Tibial nerve (tissue), 4 donors: ENCODE measurements around the gene CACNA1B. TPM values are rescaled to one million over a fixed set of nuclear protein-coding genes. Genes with fewer than 3 reads are reported as not detected.

Experiments used
- DNase-seq, 2 donors: peaks; one replicate each; pipeline ENCODE4 v3.0.0-alpha.2; 2019; ENCODE audit warnings: low spot score in 2 of 2
- H3K27ac ChIP-seq, 4 donors: fragments of 200-600 bp; sonication (generic) in 3 of 4; one replicate each; pipeline ENCODE4 v1.5.1; 2017 to 2019; ENCODE audit warnings: mild to moderate bottlenecking in 1 of 4
- H3K27me3 ChIP-seq, 2 donors: fragments of 200-600 bp; sonication (generic) in 1 of 2; one replicate each; pipeline versions ENCODE4 v1.5.1 to v1.6.0; 2017 to 2019
- H3K36me3 ChIP-seq, 3 donors: fragments of 200-600 bp; sonication (generic); one replicate each; pipeline ENCODE4 v1.5.1; 2018 to 2019
- H3K4me1 ChIP-seq, 4 donors: fragments of 200-600 bp; sonication (generic) in 3 of 4; one replicate each; pipeline ENCODE4 v1.5.1; 2017 to 2019
- H3K4me3 ChIP-seq, 4 donors: fragments of 200-600 bp; sonication (generic) in 3 of 4; one replicate each; pipeline ENCODE4 v1.5.1; 2017 to 2019; ENCODE audit warnings: mild to moderate bottlenecking in 1 of 4, moderate library complexity in 1 of 4
- H3K9me3 ChIP-seq, 4 donors: fragments of 200-600 bp; sonication (generic) in 3 of 4; one replicate each; pipeline ENCODE4 v1.5.1; 2017 to 2019
- CTCF ChIP-seq, 5 experiments: fragments of 200-600 bp in 3 of 5; fragments of 450-650 bp in 2 of 5; sonication (generic) in 3 of 5; IDR thresholded peaks; one replicate each; pipeline ENCODE4 v1.5.1; 2016 to 2019; ENCODE audit warnings: antibody characterized with exemption in 5 of 5, mild to moderate bottlenecking in 3 of 5, moderate library complexity in 2 of 5
- EP300 ChIP-seq, 2 donors: sonication (generic); formaldehyde crosslinking; IDR thresholded peaks; one replicate each; pipeline ENCODE4 v1.6.1; 2017; ENCODE audit warnings: antibody characterized with exemption in 2 of 2, mild to moderate bottlenecking in 1 of 2
- POLR2A ChIP-seq, 2 donors: fragments of 450-650 bp; IDR thresholded peaks; one replicate each; pipeline ENCODE4 v1.6.1; 2017; ENCODE audit warnings: antibody characterized with exemption in 2 of 2, mild to moderate bottlenecking in 2 of 2, moderate library complexity in 2 of 2
- WGBS, 2 donors: methylation state at CpG; one replicate each; pipeline ENCODE4 v1.1.5; 2018; 5-methylcytosine and 5-hydroxymethylcytosine counted together
- total RNA-seq, 4 donors: library from RNA; depleted of rRNA; stranded (reverse); fragments of >200 nt; gene quantifications; one replicate each; pipeline ENCODE4 v1.1.0, GENCODE V29; 2016

CACNA1B gene
- total RNA-seq, 4 donors from 2014 or later, result under 0.01 TPM; not detected in 2

- Histone ChIP-seq H3K4me1 (no peaks in the 10 kb centered on the region), H3K4me3 (no peak overlapping the region), H3K27me3 (no peaks in the 10 kb centered on the region), H3K36me3 (no peaks in the 10 kb centered on the region), H3K9me3 (no peaks in the 10 kb centered on the region), H3K27ac (no peak overlapping the region)
- no peak for DNase-seq
- TF ChIP-seq CTCF (IDR thresholded peaks at IDR 0.05) (no peak), POLR2A (IDR thresholded peaks at IDR 0.05) (no peak), EP300 (IDR thresholded peaks at IDR 0.05) (no peak)
- WGBS, 2 donors, result 58 to 73% methylated on average over 6 of the region's 6 CpGs
These were observed 188.5 kb downstream of the CACNA1B start for GRCh38 chr9:138066049-138066448.

GRCh38 chr9:138067613-138068367 is 190.2 kb downstream of the CACNA1B start:
- Histone ChIP-seq H3K36me3 (no peaks in the 10 kb centered on the region), H3K4me1 (no peaks in the 10 kb centered on the region), H3K27me3 (no peaks in the 10 kb centered on the region), H3K4me3 (no peak overlapping the region), H3K27ac (no peak overlapping the region), H3K9me3 (no peaks in the 10 kb centered on the region)
- WGBS, 2 donors, result 86 to 88% methylated on average over 17 of the region's 17 CpGs
- DNase-seq, result no peak
- no peak for TF ChIP-seq CTCF (IDR thresholded peaks at IDR 0.05)
- no peak for TF ChIP-seq POLR2A (IDR thresholded peaks at IDR 0.05)
- TF ChIP-seq EP300 (IDR thresholded peaks at IDR 0.05), result no peak

GRCh38 chr9:138068601-138069035 is 191.0 kb downstream of the CACNA1B start:
- Histone ChIP-seq H3K9me3 (no peaks in the 10 kb centered on the region), H3K36me3 (no peaks in the 10 kb centered on the region), H3K27me3 (no peaks in the 10 kb centered on the region), H3K27ac (no peak overlapping the region), H3K4me3 (no peak overlapping the region), H3K4me1 (no peaks in the 10 kb centered on the region)
- WGBS, 2 donors, result 30 to 37% methylated on average over 2 to 9 of the region's 9 CpGs
- TF ChIP-seq POLR2A (IDR thresholded peaks at IDR 0.05) (no peak), EP300 (IDR thresholded peaks at IDR 0.05) (no peak), CTCF (IDR thresholded peaks at IDR 0.05) (no peak)
- no peak for DNase-seq

- Histone ChIP-seq H3K27me3 (no peaks in the 10 kb centered on the region), H3K27ac (no peak overlapping the region), H3K4me3 (no peak overlapping the region), H3K36me3 (no peaks in the 10 kb centered on the region), H3K4me1 (no peaks in the 10 kb centered on the region), H3K9me3 (no peaks in the 10 kb centered on the region)
- no peak for DNase-seq
- no peak for TF ChIP-seq POLR2A (IDR thresholded peaks at IDR 0.05)
- no peak for TF ChIP-seq EP300 (IDR thresholded peaks at IDR 0.05)
- TF ChIP-seq CTCF (IDR thresholded peaks at IDR 0.05), result no peak
- 70 to 73% methylated on average over 17 to 18 of the region's 18 CpGs for WGBS, 2 donors
These were observed 192.3 kb downstream of the CACNA1B start for GRCh38 chr9:138069731-138070456.

GRCh38 chr9:138070815-138071214 is 193.2 kb downstream of the CACNA1B start:
- no peak for DNase-seq
- Histone ChIP-seq H3K27ac (no peak overlapping the region), H3K9me3 (no peaks in the 10 kb centered on the region), H3K4me1 (no peaks in the 10 kb centered on the region), H3K27me3 (no peaks in the 10 kb centered on the region), H3K4me3 (no peak overlapping the region), H3K36me3 (no peaks in the 10 kb centered on the region)
- no peak for TF ChIP-seq CTCF (IDR thresholded peaks at IDR 0.05)
- TF ChIP-seq EP300 (IDR thresholded peaks at IDR 0.05), result no peak
- no peak for TF ChIP-seq POLR2A (IDR thresholded peaks at IDR 0.05)
- 81% methylated on average over 8 of the region's 8 CpGs for WGBS, 2 donors
